GM12892 (cell line): ENCODE results near the gene OR52E8.

ENCODE experiments used
- DNase-seq: peaks from one replicate; pipeline ENCODE4 v3.0.0; 2011; ENCODE audit not compliant: insufficient read length
- FAIRE-seq: peaks from 2 replicates; lab custom pipeline; 2011; peaks lifted over from hg19 to GRCh38; lab: Jason Lieb, UNC
- POLR2A ChIP-seq: IDR thresholded peaks from 2 replicates; pipeline ENCODE4 v1.6.1; 2011; ENCODE audit warnings: low read depth, low read length, control low read depth
- POLR2AphosphoS5 ChIP-seq: IDR thresholded peaks from 2 replicates; pipeline ENCODE4 v1.6.1; 2011; ENCODE audit warnings: low read depth, low read length, control low read depth
- TAF1 ChIP-seq: IDR thresholded peaks from 2 replicates; pipeline ENCODE4 v1.6.1; 2011; ENCODE audit warnings: low read depth, mild to moderate bottlenecking, control low read depth, low read length, borderline replicate concordance

Gene OR52E8

GRCh38 chr11:5846701-5847100 lies 10.8 kb downstream of the OR52E8 start:
- TF ChIP-seq POLR2AphosphoS5 = no peak
- TF ChIP-seq TAF1 = no peak
- TF ChIP-seq POLR2A = no peak
- FAIRE-seq (no peak), DNase-seq (no peak)

GRCh38 chr11:5841797-5842196 lies 15.7 kb downstream of the OR52E8 start, which contains the start of gene OR52E6:
Gene OR52E6 (minus strand): TSS chr11:5841897. CDS start chr11:5841897, 0 bp downstream.
- no peak for TF ChIP-seq POLR2AphosphoS5
- TF ChIP-seq POLR2A = no peak
- TF ChIP-seq TAF1 = no peak
- FAIRE-seq = no peak
- DNase-seq = no peak

GRCh38 chr11:5837695-5838094 lies 19.8 kb downstream of the OR52E8 start:
- TF ChIP-seq POLR2A (no peak), POLR2AphosphoS5 (no peak), TAF1 (no peak)
- DNase-seq = no peak
- FAIRE-seq = no peak

GRCh38 chr11:5833446-5833845 lies 24.0 kb downstream of the OR52E8 start:
- no peak for FAIRE-seq
- TF ChIP-seq POLR2A (no peak), POLR2AphosphoS5 (no peak)
- no peak for DNase-seq

GRCh38 chr11:5831196-5831829 lies 26.2 kb downstream of the OR52E8 start:
- DNase-seq (no peak), FAIRE-seq (no peak)
- TF ChIP-seq POLR2AphosphoS5 = no peak
- TF ChIP-seq POLR2A = no peak
- TF ChIP-seq TAF1 = no peak

- DNase-seq = no peak
- TF ChIP-seq POLR2AphosphoS5 (no peak), POLR2A (no peak), TAF1 (no peak)
- FAIRE-seq = no peak
Measured at GRCh38 chr11:5818245-5818886, 39.1 kb downstream of the OR52E8 start.

- TF ChIP-seq POLR2AphosphoS5 (no peak), TAF1 (no peak), POLR2A (no peak)
- no peak for DNase-seq
- no peak for FAIRE-seq
Measured at GRCh38 chr11:5815534-5815933, 42.0 kb downstream of the OR52E8 start.

GRCh38 chr11:5809905-5810795 lies 47.3 kb downstream of the OR52E8 start:
- TF ChIP-seq POLR2AphosphoS5 (no peak), POLR2A (no peak), TAF1 (no peak)
- FAIRE-seq = peak; percentile 66
- DNase-seq = no peak

- FAIRE-seq = no peak
- no peak for DNase-seq
- TF ChIP-seq POLR2AphosphoS5 (no peak), POLR2A (no peak), TAF1 (no peak)
Measured at GRCh38 chr11:5809122-5809519, 48.4 kb downstream of the OR52E8 start.

GRCh38 chr11:5808500-5809121 lies 48.9 kb downstream of the OR52E8 start, which contains the start of gene OR52N2:
Gene OR52N2 (plus strand): TSS chr11:5808924. CDS start chr11:5820336, 11,412 bp downstream.
- FAIRE-seq (peak; percentile 98), DNase-seq (no peak)
- TF ChIP-seq POLR2AphosphoS5 (no peak), TAF1 (no peak), POLR2A (no peak)

GRCh38 chr11:5807580-5807979 lies 49.9 kb downstream of the OR52E8 start:
- DNase-seq = no peak
- no peak for TF ChIP-seq TAF1
- no peak for TF ChIP-seq POLR2A
- no peak for TF ChIP-seq POLR2AphosphoS5
- FAIRE-seq = peak; percentile 42
